Activated naive CD8-positive, alpha-beta T cell treated with anti-CD3 and anti-CD28 coated beads, Interleukin-2, amount 50 U/mL, for 16 hours (primary cell): ENCODE data around the gene ZNF438.
"Not testable (repeated sequence)": the region's sequence is repeated elsewhere in the genome, so short reads cannot be mapped to it uniquely, and the experiment has no call there.

Experiments used
- DNase-seq: peaks from one replicate; pipeline ENCODE4 v3.0.0-alpha.2; 2020; ENCODE audit warnings: low read depth, low spot score

ZNF438 gene

GRCh38 chr10:30940256-30940655 is 91.4 kb downstream of the ZNF438 start:
- no peak for DNase-seq

GRCh38 chr10:30939643-30940251 is 91.9 kb downstream of the ZNF438 start:
- DNase-seq: no peak

- no peak for DNase-seq
Measured at GRCh38 chr10:30935078-30935477, 96.6 kb downstream of the ZNF438 start.

- DNase-seq: no peak
Measured at GRCh38 chr10:30931094-30931493, 100.6 kb downstream of the ZNF438 start.

- no peak for DNase-seq
Measured at GRCh38 chr10:30929901-30930520, 101.7 kb downstream of the ZNF438 start.

- DNase-seq: not testable (repeated sequence)
Measured at GRCh38 chr10:30929311-30929729, 102.3 kb downstream of the ZNF438 start.

GRCh38 chr10:30928742-30929141 is 102.9 kb downstream of the ZNF438 start:
- no peak for DNase-seq

GRCh38 chr10:30918651-30919050 is 113.0 kb downstream of the ZNF438 start:
- DNase-seq: no peak

- DNase-seq: no peak
Measured at GRCh38 chr10:30917789-30918188, 113.9 kb downstream of the ZNF438 start.

GRCh38 chr10:30917067-30917466 is 114.6 kb downstream of the ZNF438 start:
- no peak for DNase-seq

GRCh38 chr10:30915146-30915545 is 116.5 kb downstream of the ZNF438 start:
- DNase-seq: no peak

- DNase-seq: no peak
Measured at GRCh38 chr10:30911303-30911863, 120.3 kb downstream of the ZNF438 start.

- DNase-seq: no peak
Measured at GRCh38 chr10:30903397-30904138, 128.1 kb downstream of the ZNF438 start.

GRCh38 chr10:30902621-30903396 is 128.9 kb downstream of the ZNF438 start:
- DNase-seq: no peak

- not testable (repeated sequence) for DNase-seq
Measured at GRCh38 chr10:30901487-30901886, 130.2 kb downstream of the ZNF438 start.

- DNase-seq: no peak
Measured at GRCh38 chr10:30898964-30899363, 132.7 kb downstream of the ZNF438 start.

- DNase-seq: no peak
Measured at GRCh38 chr10:30897547-30897946, 134.1 kb downstream of the ZNF438 start.

- DNase-seq: no peak
Measured at GRCh38 chr10:30897048-30897447, 134.6 kb downstream of the ZNF438 start.

GRCh38 chr10:30894221-30894620 is 137.4 kb downstream of the ZNF438 start:
- no peak for DNase-seq

- DNase-seq: no peak
Measured at GRCh38 chr10:30893208-30893607, 138.5 kb downstream of the ZNF438 start.

- no peak for DNase-seq
Measured at GRCh38 chr10:30887839-30888238, 143.8 kb downstream of the ZNF438 start.

GRCh38 chr10:30885423-30885822 is 146.2 kb downstream of the ZNF438 start:
- DNase-seq: no peak
